ENCODE results near the gene SKAP1. TPM values are rescaled to one million over a fixed set of nuclear protein-coding genes. Genes with fewer than 3 reads are reported as not detected.
"Not testable (repeated sequence)": the region's sequence is repeated elsewhere in the genome, so short reads cannot be mapped to it uniquely, and the experiment has no call there.

Gene SKAP1
- polyA plus RNA-seq, 3 donors: 0.77 to 1.4 TPM; not detected in 1

- H3K27ac ChIP-seq (ENCODE audit: low read depth, low read length): no peak overlapping the region
- 18 to 61% (median 58%) methylated on average over 1 of the region's 1 CpG for WGBS, 3 donors
Observed at GRCh38 chr17:48308581-48308980, 121.4 kb downstream of the SKAP1 start.

GRCh38 chr17:48307814-48308411, 122.1 kb downstream of the SKAP1 start:
- 17 to 27% (median 23%) methylated on average over 4 of the region's 4 CpGs for WGBS, 3 donors
- no peak overlapping the region for H3K27ac ChIP-seq (ENCODE audit: low read depth, low read length)

GRCh38 chr17:48307255-48307654, 122.8 kb downstream of the SKAP1 start:
- 70 to 87% (median 81%) methylated on average over 4 of the region's 4 CpGs for WGBS, 3 donors
- H3K27ac ChIP-seq (ENCODE audit: low read depth, low read length): no peak overlapping the region

GRCh38 chr17:48301002-48301401, 129.0 kb downstream of the SKAP1 start:
- H3K27ac ChIP-seq (ENCODE audit: low read depth, low read length): no peak overlapping the region

DNA sequence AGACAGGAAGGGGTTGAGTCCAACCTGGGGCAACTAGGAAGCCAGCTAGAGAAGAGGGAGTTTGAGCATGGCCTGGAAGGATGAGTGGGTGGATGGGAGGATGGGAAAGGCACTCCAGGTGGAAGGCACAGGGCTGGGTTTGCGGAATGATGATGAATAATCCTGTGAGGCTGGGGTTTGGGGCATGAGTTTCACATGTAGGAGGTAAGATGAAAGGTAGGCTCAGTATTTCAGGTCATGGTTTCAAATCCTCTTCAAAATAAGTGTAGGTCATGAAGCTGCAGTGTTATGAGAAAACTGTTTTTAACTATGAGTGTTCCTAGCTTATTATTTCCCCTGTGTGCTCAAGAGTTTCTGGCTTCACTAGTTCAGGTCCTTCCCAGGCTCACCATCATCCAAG, 130.3 kb downstream of the SKAP1 start:
- no peak overlapping the region for H3K27ac ChIP-seq (ENCODE audit: low read depth, low read length)
- 89 to 100% (median 96%) methylated on average over 1 of the region's 1 CpG for WGBS, 3 donors

GRCh38 chr17:48297825-48298224, 132.2 kb downstream of the SKAP1 start:
- H3K27ac ChIP-seq (ENCODE audit: low read depth, low read length): no peak overlapping the region
- WGBS, 3 donors: 63 to 78% (median 73%) methylated on average over 4 of the region's 4 CpGs

GRCh38 chr17:48296453-48296852, 133.6 kb downstream of the SKAP1 start:
- 78 to 89% (median 81%) methylated on average over 2 of the region's 2 CpGs for WGBS, 3 donors
- no peak overlapping the region for H3K27ac ChIP-seq (ENCODE audit: low read depth, low read length)

DNA sequence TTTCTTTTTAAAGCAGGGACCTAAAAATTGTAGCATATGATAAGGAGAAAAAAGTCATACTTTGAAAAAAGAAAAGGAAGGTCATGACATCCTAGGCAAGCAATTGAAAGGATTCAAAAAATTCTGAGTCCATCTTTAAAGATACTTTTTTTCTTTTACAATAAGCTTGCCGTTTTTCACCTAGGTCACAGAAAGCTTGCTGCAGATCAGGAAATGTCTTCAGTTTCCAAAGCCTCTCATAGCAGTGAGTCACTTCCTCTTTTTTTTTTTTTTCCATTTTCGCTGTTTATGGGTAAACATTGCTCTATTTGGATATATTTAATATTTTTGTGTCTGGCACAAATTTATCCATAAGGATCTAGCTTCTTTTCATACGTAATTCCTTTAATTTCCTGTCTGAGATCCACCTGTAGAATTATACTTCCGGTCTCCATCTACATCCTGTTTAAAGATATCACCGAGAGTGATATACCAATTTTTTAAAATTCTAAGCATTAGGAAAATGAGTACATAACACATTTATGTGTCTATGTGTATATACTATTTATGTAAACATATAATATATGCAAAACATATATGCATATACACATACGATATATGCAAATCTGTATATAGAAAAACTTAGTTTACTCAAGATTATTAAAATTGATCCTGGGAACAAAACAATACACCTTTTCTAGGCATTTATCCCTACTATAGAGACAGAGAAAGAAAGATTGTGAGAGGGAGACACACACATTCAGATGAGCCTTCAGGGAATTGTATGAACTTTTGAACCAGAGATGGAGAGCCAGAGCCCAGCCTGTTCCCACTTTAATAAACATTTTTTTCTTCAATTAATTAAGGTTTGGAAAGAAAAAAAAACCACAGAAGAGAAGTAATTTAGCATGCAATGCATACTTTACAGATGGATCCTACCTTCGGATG, 134.4 kb downstream of the SKAP1 start:
- 41 to 66% (median 44%) methylated on average over 7 of the region's 7 CpGs for WGBS, 3 donors
- H3K27ac ChIP-seq (ENCODE audit: low read depth, low read length): no peak overlapping the region

DNA sequence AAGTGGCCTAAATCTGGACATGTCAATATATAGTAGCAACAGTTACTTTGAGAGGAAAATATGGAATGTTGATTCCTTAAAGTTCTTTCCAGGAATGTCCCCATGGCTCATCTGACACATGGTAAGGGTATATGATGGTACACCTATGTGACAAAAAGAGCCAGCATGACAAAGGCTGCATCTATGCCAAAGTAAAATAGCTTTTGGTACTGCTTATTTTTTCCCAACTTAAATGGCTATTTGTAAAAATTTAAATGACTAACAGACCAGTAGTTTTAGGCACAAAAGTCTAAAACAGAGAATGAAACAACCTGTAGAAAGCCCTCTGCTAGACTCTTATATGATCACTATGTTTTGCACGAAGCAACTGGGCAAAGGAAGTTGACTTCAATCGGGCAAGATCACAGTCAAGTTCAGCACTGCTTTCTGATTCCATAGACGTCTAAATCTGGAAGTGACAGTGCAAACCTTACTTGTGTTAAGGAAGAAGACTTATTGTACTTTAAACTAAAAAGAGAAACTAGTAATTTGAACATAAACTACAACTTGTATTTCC, 135.1 kb downstream of the SKAP1 start:
- no peak overlapping the region for H3K27ac ChIP-seq (ENCODE audit: low read depth, low read length)
- 14 to 35% (median 16%) methylated on average over 3 of the region's 3 CpGs for WGBS, 3 donors

- no peak overlapping the region for H3K27ac ChIP-seq (ENCODE audit: low read depth, low read length)
- WGBS, 3 donors: 42 to 77% (median 71%) methylated on average over 12 of the region's 12 CpGs
Observed at GRCh38 chr17:48294020-48294805, 135.8 kb downstream of the SKAP1 start.

DNA sequence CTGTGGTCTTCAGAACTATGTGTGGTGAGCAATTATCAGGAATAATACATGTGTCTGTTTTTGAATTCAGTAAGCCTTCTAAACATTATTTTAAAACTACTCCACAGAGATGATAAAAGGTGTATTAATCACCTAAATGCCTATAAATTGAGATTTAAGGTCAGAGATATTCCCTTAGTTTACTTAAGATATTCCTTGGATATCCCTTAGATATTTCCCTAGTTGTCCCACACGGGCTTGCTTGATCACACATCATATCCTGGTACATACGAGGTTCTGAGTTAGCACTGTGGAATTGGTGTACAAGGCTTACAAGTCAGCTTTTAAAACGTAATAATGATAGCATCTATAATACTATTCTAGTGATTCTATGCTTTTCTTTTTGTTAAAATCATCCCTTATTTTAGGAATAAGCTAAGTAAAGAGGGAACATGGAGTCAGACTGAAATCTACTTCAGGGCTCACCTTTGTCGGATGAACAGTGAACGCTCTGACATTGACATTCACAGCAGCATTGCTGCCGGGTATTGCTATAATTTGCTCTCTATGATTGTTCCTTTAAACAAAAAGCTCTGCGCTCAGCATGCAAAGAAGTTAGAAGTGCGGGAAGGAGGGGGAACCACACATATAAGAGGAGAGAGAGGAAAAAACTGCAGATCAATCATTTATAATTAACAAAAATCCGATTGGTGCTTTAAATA, 136.5 kb downstream of the SKAP1 start:
- WGBS, 3 donors: 34 to 77% (median 74%) methylated on average over 9 of the region's 9 CpGs

DNA sequence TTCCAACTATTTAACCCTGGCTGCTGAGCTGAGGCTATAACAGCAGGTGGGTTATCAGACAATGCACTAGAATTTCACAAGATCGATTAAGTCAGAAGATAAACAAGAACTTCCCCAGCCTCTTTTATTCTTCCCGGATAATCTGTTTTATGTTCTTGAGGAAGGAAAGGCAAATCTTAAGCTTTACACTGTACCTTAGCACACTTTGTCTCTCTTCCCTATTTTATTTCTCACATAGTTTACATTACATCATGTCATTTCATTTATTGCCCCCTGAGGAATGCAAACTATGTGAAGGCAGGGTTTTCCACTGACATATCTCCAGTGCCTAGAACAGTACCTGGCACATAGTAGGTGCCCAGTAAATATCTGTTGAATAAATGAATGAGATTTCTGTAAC, 139.6 kb downstream of the SKAP1 start:
- no peak overlapping the region for H3K27ac ChIP-seq (ENCODE audit: low read depth, low read length)
- WGBS, 3 donors: 29 to 62% (median 51%) methylated on average over 2 of the region's 2 CpGs

More for the DNA sequence above, 136.5 kb downstream of the SKAP1 start:
- H3K27ac ChIP-seq (ENCODE audit: low read depth, low read length): no peak overlapping the region

DNA sequence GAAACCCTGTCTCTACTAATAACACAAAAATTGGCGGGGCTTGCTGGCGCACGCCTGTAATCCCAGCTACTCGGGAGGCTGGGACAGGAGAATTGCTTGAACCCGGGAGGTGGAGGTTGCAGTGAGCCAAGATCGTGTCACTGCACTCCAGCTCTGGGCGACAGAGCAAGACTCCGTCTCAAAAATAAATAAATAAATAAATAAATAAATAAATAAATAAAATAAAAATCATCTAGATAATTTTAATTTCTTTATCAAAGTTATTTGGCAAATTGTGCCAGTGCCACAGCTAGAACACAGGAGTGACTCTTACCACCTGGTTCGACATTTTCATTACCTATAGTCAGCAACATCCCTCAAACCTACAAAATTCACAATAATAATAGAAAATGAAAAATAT, 143.1 kb downstream of the SKAP1 start:
- not testable (repeated sequence) for H3K27ac ChIP-seq (ENCODE audit: low read depth, low read length)
- 85 to 95% (median 93%) methylated on average over 9 of the region's 9 CpGs for WGBS, 3 donors

DNA sequence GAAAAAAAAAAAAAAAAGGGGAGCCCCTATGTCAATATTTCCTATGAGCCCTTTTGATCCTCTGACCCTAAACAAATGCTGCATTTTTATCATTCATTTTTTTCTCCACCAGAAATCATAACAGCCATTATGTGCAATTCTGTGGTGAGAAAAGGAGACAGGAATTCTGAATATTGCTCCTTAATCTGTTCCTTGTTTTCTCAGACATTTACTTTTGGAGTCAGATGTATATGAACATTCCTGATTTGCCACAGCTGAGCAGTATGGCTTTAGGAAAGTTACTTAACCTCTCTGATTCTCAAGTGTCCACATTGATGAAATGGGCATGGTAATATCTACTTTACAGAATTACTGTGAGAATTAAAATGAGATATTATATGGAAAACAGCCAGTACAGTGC, 144.4 kb downstream of the SKAP1 start:
- H3K27ac ChIP-seq (ENCODE audit: low read depth, low read length): no peak overlapping the region

DNA sequence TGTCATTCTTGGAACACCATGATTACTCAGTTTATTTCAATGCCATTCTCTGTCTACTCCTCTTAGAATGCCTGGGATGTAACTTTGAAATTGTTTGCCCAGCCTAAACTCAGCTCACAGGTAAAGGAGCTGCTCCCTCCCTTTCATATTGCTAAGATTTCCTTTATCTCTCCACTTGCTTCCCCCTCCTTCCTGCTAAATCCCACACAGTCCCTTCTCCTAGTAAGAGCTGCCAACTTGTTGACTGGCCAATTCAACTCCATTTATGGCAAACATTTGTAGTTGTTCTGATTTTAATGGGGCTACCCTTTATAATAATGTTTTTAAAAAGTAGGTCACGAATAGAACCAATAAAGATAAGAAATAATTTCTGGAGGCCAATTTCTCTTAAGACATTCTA, 146.1 kb downstream of the SKAP1 start:
- H3K27ac ChIP-seq (ENCODE audit: low read depth, low read length): no peak overlapping the region
- 58 to 69% (median 63%) methylated on average over 1 of the region's 1 CpG for WGBS, 3 donors

GRCh38 chr17:48283411-48283810, 146.6 kb downstream of the SKAP1 start:
- no peak overlapping the region for H3K27ac ChIP-seq (ENCODE audit: low read depth, low read length)
- WGBS, 3 donors: 61 to 83% (median 77%) methylated on average over 2 of the region's 2 CpGs

DNA sequence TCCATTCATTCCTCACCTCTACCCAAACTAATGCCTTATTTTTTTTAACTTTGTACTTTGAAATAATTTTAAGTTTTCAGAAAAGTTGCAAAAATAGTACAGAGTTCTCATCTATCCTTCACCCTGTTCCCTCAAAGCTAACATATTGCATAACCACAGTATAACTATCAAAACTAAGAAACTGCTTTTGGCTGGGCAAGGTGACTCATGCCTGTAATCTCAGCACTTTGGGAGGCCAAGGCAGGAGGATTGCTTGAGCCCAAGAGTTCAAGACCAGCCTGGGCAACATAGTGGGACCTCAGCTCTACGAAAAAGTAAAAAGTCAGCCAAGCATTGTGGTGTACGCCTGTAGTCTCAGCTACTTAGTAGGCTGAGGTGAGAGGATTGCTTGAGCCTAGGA, 147.7 kb downstream of the SKAP1 start:
- H3K27ac ChIP-seq (ENCODE audit: low read depth, low read length): no peak overlapping the region
- 80 to 97% (median 92%) methylated on average over 2 of the region's 2 CpGs for WGBS, 3 donors

DNA sequence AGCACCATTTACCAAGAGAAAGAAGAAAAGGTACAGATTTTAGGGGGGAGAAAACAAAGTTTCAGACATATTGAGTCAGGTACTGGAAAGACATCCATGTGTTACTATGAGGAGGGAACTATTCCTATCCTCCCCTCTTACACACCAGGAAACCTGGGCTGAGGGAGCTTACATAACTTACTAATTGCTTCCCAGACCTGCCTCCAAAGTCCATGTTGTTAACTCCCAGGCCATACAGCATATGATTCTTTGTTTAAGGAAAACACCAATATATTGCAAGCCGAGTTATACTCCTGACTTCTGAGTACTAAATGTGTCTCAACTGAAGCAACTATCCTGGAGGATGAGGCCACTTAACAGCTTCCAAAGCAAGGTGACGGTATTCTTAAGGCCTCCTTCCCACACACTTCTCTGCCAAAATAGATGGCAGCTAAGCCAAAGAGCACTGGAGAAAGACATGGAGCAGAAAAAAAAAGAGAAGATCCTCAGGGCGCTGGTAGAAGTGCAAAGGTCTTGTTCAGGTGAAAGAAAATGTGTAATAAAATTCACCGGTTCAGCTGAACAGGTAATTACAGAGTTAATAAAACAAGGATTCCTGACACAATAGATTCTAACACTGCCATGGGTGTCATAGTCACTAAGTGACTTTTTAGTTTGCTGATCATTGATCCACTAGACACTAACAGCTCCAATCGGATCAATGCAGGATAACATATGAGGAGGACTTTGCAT, 151.1 kb downstream of the SKAP1 start:
- 77 to 95% (median 92%) methylated on average over 5 of the region's 5 CpGs for WGBS, 3 donors
- no peak overlapping the region for H3K27ac ChIP-seq (ENCODE audit: low read depth, low read length)

Measured in adipose tissue (tissue), 3 donors.